Body of pancreas (tissue), 4 donors: Measurements from ENCODE around the gene EGFL7.

Experiments used
- POLR2A ChIP-seq, 3 donors: fragments of 450-650 bp; IDR thresholded peaks; one replicate each; pipeline ENCODE4 v1.6.1; 2016; ENCODE audit warnings: antibody characterized with exemption in 3 of 3, mild to moderate bottlenecking in 2 of 3
- TF ChIP-seq, protein P1 (sequence below), 7 experiments: fragments of 450-650 bp in 4 of 7; fragments of 200-600 bp in 3 of 7; sonication (generic) in 3 of 7; IDR thresholded peaks; one replicate each; pipeline ENCODE4 v1.5.1; 2016 to 2019; ENCODE audit warnings: antibody characterized with exemption in 7 of 7

DNA sequence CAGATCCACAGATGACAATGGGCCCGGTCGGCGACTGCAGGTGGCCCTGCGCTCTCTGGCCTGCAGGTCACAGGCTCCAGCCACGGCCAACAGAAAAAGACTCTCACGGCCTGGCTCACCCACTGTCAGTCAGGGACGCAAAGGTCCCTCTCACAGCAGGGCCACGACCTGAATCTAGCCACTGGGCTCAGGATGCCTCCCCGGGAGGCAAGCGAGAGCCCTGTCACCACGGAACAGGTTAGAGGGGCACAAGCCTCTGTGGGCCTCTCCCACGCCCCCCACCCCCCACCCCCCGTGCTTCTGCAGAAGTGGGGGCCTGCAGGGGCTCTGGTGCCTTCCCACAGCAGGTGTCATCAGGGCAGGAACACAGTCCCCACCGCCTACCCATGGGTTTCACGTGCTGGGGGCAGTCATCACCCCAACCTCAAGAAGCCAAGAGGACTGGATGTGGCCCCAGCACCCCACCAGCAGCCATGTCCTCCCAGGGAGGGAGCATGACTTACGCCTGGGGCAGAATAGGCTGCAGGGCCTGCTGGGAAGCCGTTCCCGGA lies 17.3 kb upstream of the EGFL7 start:
- TF ChIP-seq, protein P1, sequence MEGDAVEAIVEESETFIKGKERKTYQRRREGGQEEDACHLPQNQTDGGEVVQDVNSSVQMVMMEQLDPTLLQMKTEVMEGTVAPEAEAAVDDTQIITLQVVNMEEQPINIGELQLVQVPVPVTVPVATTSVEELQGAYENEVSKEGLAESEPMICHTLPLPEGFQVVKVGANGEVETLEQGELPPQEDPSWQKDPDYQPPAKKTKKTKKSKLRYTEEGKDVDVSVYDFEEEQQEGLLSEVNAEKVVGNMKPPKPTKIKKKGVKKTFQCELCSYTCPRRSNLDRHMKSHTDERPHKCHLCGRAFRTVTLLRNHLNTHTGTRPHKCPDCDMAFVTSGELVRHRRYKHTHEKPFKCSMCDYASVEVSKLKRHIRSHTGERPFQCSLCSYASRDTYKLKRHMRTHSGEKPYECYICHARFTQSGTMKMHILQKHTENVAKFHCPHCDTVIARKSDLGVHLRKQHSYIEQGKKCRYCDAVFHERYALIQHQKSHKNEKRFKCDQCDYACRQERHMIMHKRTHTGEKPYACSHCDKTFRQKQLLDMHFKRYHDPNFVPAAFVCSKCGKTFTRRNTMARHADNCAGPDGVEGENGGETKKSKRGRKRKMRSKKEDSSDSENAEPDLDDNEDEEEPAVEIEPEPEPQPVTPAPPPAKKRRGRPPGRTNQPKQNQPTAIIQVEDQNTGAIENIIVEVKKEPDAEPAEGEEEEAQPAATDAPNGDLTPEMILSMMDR (IDR thresholded peaks at IDR 0.05), result no peak
- TF ChIP-seq POLR2A (IDR thresholded peaks at IDR 0.05), result no peak
